Loucy (cell line): ENCODE results near the gene OGFOD3.

Source experiments
- CTCF ChIP-seq: fragments of 200-600 bp; sonication (generic); conservative IDR thresholded peaks from 2 replicates; pipeline ENCODE4 v1.5.1; 2014; ENCODE audit warnings: mild to moderate bottlenecking, antibody characterized with exemption, low read length
- EZH2phosphoT487 ChIP-seq: fragments of 200-600 bp; IDR thresholded peaks from 2 replicates; pipeline ENCODE4 v1.6.1; 2018; ENCODE audit warnings: antibody characterized with exemption, mild to moderate bottlenecking, moderate library complexity, borderline replicate concordance

- TF ChIP-seq CTCF: no peak
- TF ChIP-seq EZH2phosphoT487: no peak
Measured at GRCh38 chr17:82400830-82401229, 17.6 kb downstream of the OGFOD3 start.
